HL-60 (cell line): ENCODE measurements around the gene NEU4.

Source experiments
- DNase-seq, 2 experiments: peaks; one replicate each; pipeline ENCODE4 v3.0.0-alpha.2; 2010 to 2020; ENCODE audit warnings: low read depth in 1 of 2, low spot score in 1 of 2
- H3K27ac ChIP-seq: fragments of 250-450 bp; sonication (Bioruptor Pico); replicated peaks from 2 replicates; pipeline ENCODE4 v1.5.1; 2020; ENCODE audit warnings: mild to moderate bottlenecking, moderate library complexity
- H3K27me3 ChIP-seq: fragments of 250-450 bp; sonication (Bioruptor Pico); 2 replicates; pipeline ENCODE4 v1.5.1; 2021; ENCODE audit warnings: mild to moderate bottlenecking, moderate library complexity; ENCODE audit not compliant: insufficient read depth, poor library complexity, severe bottlenecking
- H3K4me3 ChIP-seq: replicated peaks from 2 replicates; pipeline ENCODE4 v1.5.1; 2011; ENCODE audit warnings: mild to moderate bottlenecking, control low read depth, low read length; ENCODE audit not compliant: insufficient read depth
- GABPA ChIP-seq: IDR thresholded peaks from 2 replicates; pipeline ENCODE4 v1.6.1; 2012; ENCODE audit warnings: low read depth
- POLR2AphosphoS5 ChIP-seq: IDR thresholded peaks from 2 replicates; pipeline ENCODE4 v1.6.1; 2012; ENCODE audit warnings: low read depth
- SPI1 ChIP-seq: IDR thresholded peaks from 2 replicates; pipeline ENCODE4 v1.6.1; 2012; ENCODE audit warnings: low read depth, mild to moderate bottlenecking, borderline replicate concordance
- TF ChIP-seq, protein P1 (sequence below): IDR thresholded peaks from 2 replicates; pipeline ENCODE4 v1.6.1; 2012; ENCODE audit warnings: low read depth; ENCODE audit not compliant: insufficient replicate concordance
- TF ChIP-seq, protein P2 (sequence below): IDR thresholded peaks from one replicate; pipeline ENCODE4 v1.5.1; 2011; ENCODE audit warnings: low read length, control low read depth, inconsistent platforms; ENCODE audit not compliant: insufficient read depth

NEU4 gene

DNA sequence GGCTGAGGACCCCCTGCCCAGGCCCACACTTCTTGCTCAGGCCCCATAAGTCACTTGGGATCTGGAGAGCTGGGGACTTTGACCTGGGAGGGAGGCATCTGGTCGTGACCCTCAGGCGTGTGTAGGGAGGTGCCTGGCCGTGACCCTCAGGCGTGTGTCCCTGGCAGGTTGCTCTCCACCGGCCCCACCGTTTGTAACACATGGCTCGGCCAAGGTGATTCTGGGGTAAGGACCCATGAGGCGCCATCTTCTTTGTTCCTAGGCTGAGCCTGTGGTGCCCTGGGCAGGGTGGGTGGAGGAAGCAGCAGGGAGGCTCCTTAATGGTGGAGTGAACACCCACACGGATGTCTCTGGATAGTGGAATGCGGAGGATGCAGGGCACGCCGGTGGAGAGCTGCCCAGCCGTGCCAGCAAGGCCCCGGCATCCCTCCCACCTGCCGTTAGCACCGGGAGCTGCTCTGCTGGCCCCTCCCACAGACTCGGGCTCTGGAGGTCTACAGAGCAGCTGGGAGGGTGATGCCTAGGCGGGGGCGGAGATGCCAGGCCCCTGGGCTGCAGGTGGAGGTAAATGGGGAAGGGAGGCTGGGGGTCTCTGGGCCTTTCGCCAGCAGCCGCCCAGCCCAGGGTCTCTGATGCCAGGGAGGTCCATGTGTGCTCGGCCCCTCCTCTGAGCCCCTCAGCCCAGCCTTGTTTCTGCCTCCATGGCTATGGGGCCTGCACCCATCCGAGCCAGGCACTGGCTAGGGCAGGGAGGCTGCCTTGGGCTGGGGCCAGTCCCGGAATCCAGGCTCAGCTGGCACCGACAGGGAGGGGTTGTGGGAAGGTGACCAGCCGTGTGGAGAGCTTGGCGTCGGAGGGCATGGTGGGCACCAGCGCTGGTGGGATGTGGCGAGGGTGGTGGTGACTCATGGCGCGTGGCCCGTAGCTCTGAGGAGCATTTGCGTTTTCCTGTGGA, 33.5 kb upstream of the NEU4 start:
- DNase-seq, result no peak
- H3K4me3 ChIP-seq, result no peak overlapping the region

DNA sequence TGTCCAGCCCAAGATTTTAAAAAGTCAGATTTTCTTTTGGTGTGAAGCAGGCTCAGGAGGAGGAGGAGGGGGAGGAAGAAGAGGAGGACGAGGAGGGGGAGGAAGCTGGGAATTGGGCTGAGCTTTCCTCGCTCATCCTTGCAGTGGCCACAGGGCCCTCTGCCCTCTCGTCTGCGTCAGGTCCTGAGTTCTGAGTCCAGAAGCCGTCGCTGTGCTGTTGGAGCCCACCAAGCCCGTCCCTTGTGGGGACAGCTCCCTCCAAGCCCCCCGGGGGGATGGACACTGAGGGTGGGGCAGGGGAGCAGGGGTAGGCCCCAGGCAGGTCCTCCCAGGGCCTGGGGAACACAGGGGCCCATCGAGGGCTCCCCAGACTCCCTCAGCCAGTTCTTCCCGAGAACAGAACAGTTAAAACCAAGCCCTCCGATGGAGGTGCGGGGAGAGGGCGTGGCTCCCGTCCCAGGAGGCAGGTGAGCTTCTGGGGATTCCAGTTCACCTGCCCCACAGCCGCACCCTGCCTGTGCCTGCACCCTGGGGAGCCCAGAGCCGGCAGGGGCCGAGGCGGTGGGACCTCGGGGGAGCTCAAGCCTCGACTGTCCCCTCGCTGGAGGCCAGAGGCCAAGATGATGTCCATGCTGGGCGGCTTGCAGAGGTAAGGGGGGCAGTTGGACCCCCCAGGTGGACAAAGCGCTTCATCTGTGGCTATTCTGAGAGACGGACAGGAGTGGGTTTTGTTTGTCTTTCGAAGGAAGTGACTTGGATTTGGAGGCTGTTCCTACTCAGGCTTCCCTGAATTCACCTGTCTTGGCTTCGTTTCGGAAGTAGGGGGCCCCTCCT, 32.4 kb upstream of the NEU4 start, which contains the start of gene GAL3ST2:
Gene GAL3ST2, plus strand, starts transcription at position 487 of the 834 bp plus-strand sequence. Its CDS starts 134 bp downstream, at position 621.
- Histone ChIP-seq H3K4me3 (no peak within 1 kb of the TSS), H3K27me3 (no peaks in the 10 kb centered on the region), H3K27ac (no peak within 1 kb of the TSS)
- no peak for DNase-seq
- TF ChIP-seq GABPA (no peak), SPI1 (no peak)

More for the DNA sequence above, 33.5 kb upstream of the NEU4 start:
- H3K27ac ChIP-seq, result no peak overlapping the region
- H3K27me3 ChIP-seq, result no peaks in the 10 kb centered on the region
- TF ChIP-seq, protein P1, sequence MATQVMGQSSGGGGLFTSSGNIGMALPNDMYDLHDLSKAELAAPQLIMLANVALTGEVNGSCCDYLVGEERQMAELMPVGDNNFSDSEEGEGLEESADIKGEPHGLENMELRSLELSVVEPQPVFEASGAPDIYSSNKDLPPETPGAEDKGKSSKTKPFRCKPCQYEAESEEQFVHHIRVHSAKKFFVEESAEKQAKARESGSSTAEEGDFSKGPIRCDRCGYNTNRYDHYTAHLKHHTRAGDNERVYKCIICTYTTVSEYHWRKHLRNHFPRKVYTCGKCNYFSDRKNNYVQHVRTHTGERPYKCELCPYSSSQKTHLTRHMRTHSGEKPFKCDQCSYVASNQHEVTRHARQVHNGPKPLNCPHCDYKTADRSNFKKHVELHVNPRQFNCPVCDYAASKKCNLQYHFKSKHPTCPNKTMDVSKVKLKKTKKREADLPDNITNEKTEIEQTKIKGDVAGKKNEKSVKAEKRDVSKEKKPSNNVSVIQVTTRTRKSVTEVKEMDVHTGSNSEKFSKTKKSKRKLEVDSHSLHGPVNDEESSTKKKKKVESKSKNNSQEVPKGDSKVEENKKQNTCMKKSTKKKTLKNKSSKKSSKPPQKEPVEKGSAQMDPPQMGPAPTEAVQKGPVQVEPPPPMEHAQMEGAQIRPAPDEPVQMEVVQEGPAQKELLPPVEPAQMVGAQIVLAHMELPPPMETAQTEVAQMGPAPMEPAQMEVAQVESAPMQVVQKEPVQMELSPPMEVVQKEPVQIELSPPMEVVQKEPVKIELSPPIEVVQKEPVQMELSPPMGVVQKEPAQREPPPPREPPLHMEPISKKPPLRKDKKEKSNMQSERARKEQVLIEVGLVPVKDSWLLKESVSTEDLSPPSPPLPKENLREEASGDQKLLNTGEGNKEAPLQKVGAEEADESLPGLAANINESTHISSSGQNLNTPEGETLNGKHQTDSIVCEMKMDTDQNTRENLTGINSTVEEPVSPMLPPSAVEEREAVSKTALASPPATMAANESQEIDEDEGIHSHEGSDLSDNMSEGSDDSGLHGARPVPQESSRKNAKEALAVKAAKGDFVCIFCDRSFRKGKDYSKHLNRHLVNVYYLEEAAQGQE, result no peak
- no peak for TF ChIP-seq SPI1
- TF ChIP-seq, protein P2, sequence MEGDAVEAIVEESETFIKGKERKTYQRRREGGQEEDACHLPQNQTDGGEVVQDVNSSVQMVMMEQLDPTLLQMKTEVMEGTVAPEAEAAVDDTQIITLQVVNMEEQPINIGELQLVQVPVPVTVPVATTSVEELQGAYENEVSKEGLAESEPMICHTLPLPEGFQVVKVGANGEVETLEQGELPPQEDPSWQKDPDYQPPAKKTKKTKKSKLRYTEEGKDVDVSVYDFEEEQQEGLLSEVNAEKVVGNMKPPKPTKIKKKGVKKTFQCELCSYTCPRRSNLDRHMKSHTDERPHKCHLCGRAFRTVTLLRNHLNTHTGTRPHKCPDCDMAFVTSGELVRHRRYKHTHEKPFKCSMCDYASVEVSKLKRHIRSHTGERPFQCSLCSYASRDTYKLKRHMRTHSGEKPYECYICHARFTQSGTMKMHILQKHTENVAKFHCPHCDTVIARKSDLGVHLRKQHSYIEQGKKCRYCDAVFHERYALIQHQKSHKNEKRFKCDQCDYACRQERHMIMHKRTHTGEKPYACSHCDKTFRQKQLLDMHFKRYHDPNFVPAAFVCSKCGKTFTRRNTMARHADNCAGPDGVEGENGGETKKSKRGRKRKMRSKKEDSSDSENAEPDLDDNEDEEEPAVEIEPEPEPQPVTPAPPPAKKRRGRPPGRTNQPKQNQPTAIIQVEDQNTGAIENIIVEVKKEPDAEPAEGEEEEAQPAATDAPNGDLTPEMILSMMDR, result no peak
- TF ChIP-seq GABPA, result no peak
- no peak for TF ChIP-seq POLR2AphosphoS5

DNA sequence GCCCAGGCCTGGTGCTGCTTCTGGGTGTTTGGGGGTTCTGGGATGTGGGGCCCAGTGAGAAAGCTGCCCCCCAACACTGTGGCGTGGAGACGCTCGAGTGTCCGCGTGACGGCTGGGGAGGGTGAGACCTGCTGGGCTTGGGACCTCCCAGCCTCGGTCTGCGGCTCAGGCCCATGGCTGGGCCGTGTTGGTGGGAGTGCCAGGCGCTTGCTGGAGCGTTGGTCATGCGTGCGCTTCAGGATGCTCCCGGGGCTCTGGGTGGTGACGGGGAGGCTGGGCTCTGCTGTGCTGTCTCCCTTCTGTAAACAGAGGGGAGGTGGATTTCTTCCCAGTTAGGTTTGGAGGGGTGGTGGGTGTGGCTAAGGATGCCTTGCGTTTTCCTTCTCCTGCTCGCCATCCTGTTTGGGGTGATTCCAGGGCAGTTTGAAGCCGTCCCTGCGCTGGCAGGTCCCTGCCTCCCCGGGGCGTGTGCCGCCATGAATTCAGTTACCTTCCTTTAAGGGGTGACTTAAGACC, 31.8 kb upstream of the NEU4 start:
- Histone ChIP-seq H3K27ac (no peak overlapping the region), H3K27me3 (no peaks in the 10 kb centered on the region), H3K4me3 (no peak overlapping the region)
- no peak for DNase-seq
- no peak for TF ChIP-seq GABPA
- TF ChIP-seq SPI1, result no peak
- TF ChIP-seq, protein P1, result no peak
- TF ChIP-seq, protein P2, result no peak
- no peak for TF ChIP-seq POLR2AphosphoS5
